H9 (cell line): ENCODE measurements around the gene ASPM. TPM values are rescaled to one million over a fixed set of nuclear protein-coding genes. Genes with fewer than 3 reads are reported as not detected.

ENCODE experiments used
- DNase-seq: peaks from one replicate; pipeline ENCODE4 v3.0.0-alpha.2; 2017
- H2AFZ ChIP-seq: one replicate; pipeline ENCODE4 v1.6.1; 2013; ENCODE audit warnings: mild to moderate bottlenecking, low read length, control low read depth, moderate library complexity
- H2AK5ac ChIP-seq: 2 replicates; pipeline ENCODE4 v1.6.1; 2013; ENCODE audit warnings: low read length, control low read depth, mixed read lengths; ENCODE audit not compliant: insufficient read length
- H2BK120ac ChIP-seq: one replicate; pipeline ENCODE4 v1.6.1; 2013; ENCODE audit warnings: low read depth, mild to moderate bottlenecking, low read length, control low read depth, inconsistent platforms; ENCODE audit not compliant: poor library complexity, severe bottlenecking
- H2BK12ac ChIP-seq: 2 replicates; pipeline ENCODE4 v1.6.1; 2013; ENCODE audit warnings: low read length, control low read depth, mixed read lengths, low read depth; ENCODE audit not compliant: insufficient read length
- H2BK15ac ChIP-seq: 2 replicates; pipeline ENCODE4 v1.6.1; 2013; ENCODE audit warnings: low read depth, low read length, control low read depth
- H2BK20ac ChIP-seq: one replicate; pipeline ENCODE4 v1.6.1; 2013; ENCODE audit warnings: low read depth, mild to moderate bottlenecking, low read length, control low read depth, inconsistent platforms; ENCODE audit not compliant: poor library complexity, severe bottlenecking
- H2BK5ac ChIP-seq: 2 replicates; pipeline ENCODE4 v1.6.1; 2013; ENCODE audit warnings: low read length, control low read depth, mixed read lengths; ENCODE audit not compliant: insufficient read length
- H3K14ac ChIP-seq: 2 replicates; pipeline ENCODE4 v1.6.1; 2013; ENCODE audit warnings: low read length, control low read depth; ENCODE audit not compliant: insufficient read depth
- H3K18ac ChIP-seq: 2 replicates; pipeline ENCODE4 v1.6.1; 2013; ENCODE audit warnings: low read depth, mild to moderate bottlenecking, mixed read lengths, low read length, control low read depth; ENCODE audit not compliant: insufficient read length
- H3K23ac ChIP-seq: 2 replicates; pipeline ENCODE4 v1.6.1; 2013; ENCODE audit warnings: low read length, control low read depth, mixed read lengths, low read depth; ENCODE audit not compliant: insufficient read length
- H3K23me2 ChIP-seq: 2 replicates; pipeline ENCODE4 v1.6.1; 2013; ENCODE audit warnings: low read depth, mild to moderate bottlenecking, mixed read lengths, low read length, control low read depth; ENCODE audit not compliant: insufficient read length, poor library complexity, severe bottlenecking
- H3K27ac ChIP-seq: 2 replicates; pipeline ENCODE4 v1.5.1; 2013; ENCODE audit warnings: low read length, control low read depth, mixed read lengths, low read depth; ENCODE audit not compliant: insufficient read length
- H3K27me3 ChIP-seq: 2 replicates; pipeline ENCODE4 v1.6.1; 2013; ENCODE audit warnings: low read length, control low read depth, inconsistent platforms; ENCODE audit not compliant: insufficient read depth
- H3K4ac ChIP-seq: 2 replicates; pipeline ENCODE4 v1.6.1; 2013; ENCODE audit warnings: low read depth, mild to moderate bottlenecking, control low read depth, inconsistent platforms, low read length, moderate library complexity
- H3K4me1 ChIP-seq: 2 replicates; pipeline ENCODE4 v1.6.1; 2013; ENCODE audit warnings: low read length, control low read depth, inconsistent platforms; ENCODE audit not compliant: insufficient read depth
- H3K4me2 ChIP-seq: 2 replicates; pipeline ENCODE4 v1.6.1; 2013; ENCODE audit warnings: low read length, control low read depth, mixed read lengths; ENCODE audit not compliant: insufficient read length, insufficient read depth
- H3K56ac ChIP-seq: 2 replicates; pipeline ENCODE4 v1.6.1; 2013; ENCODE audit warnings: low read depth, mild to moderate bottlenecking, mixed read lengths, low read length, control low read depth; ENCODE audit not compliant: insufficient read length
- H3K79me1 ChIP-seq: 2 replicates; pipeline ENCODE4 v1.6.1; 2013; ENCODE audit warnings: low read depth, mild to moderate bottlenecking, moderate library complexity, low read length, control low read depth, inconsistent platforms; ENCODE audit not compliant: insufficient read depth, poor library complexity, severe bottlenecking
- H3K79me2 ChIP-seq: 2 replicates; pipeline ENCODE4 v1.6.1; 2013; ENCODE audit warnings: low read length, control low read depth, inconsistent platforms; ENCODE audit not compliant: insufficient read depth
- H3K9ac ChIP-seq: 2 replicates; pipeline ENCODE4 v1.6.1; 2013; ENCODE audit warnings: low read length, control low read depth, mixed read lengths; ENCODE audit not compliant: insufficient read length; ENCODE audit errors: extremely low read depth
- H3K9me3 ChIP-seq: one replicate; pipeline ENCODE4 v1.6.1; 2013; ENCODE audit warnings: low read depth, low read length, inconsistent platforms; ENCODE audit not compliant: control insufficient read depth
- H3T11ph ChIP-seq: one replicate; pipeline ENCODE4 v1.6.1; 2013; ENCODE audit warnings: mild to moderate bottlenecking, low read length, control low read depth, inconsistent platforms
- H4K20me1 ChIP-seq: one replicate; pipeline ENCODE4 v1.6.1; 2013; ENCODE audit not compliant: control insufficient read depth, insufficient read length, insufficient read depth
- H4K5ac ChIP-seq: 2 replicates; pipeline ENCODE4 v1.6.1; 2013; ENCODE audit warnings: low read depth, mild to moderate bottlenecking, mixed read lengths, low read length, control low read depth; ENCODE audit not compliant: insufficient read length
- H4K8ac ChIP-seq: replicated peaks from 2 replicates; pipeline ENCODE4 v1.6.1; 2013; ENCODE audit warnings: low read length, control low read depth, mixed read lengths, low read depth; ENCODE audit not compliant: insufficient read length
- H4K91ac ChIP-seq: 2 replicates; pipeline ENCODE4 v1.6.1; 2013; ENCODE audit warnings: low read depth, mild to moderate bottlenecking, moderate library complexity, mixed read lengths, low read length, control low read depth; ENCODE audit not compliant: insufficient read length
- H3K27ac Mint-ChIP-seq, 3 experiments: 2 replicates in 2 of 3; 3 replicates in 1 of 3; pipeline ENCODE4 v1.8.0; 2020 to 2021; ENCODE audit warnings: mixed read lengths in 3 of 3, mild to moderate bottlenecking in 1 of 3, moderate library complexity in 1 of 3
- H3K27me3 Mint-ChIP-seq: 2 replicates; pipeline ENCODE4 v1.8.0; 2021; ENCODE audit warnings: low read depth, mild to moderate bottlenecking, moderate library complexity, mixed read lengths
- H3K36me3 Mint-ChIP-seq, 3 experiments: 2 replicates in 2 of 3; 3 replicates in 1 of 3; pipeline ENCODE4 v1.8.0; 2020 to 2021; ENCODE audit warnings: low read depth in 3 of 3, mixed read lengths in 3 of 3; ENCODE audit not compliant: insufficient read depth in 1 of 3
- H3K4me1 Mint-ChIP-seq, 2 experiments: 2 replicates each; pipeline ENCODE4 v1.8.0; 2020; ENCODE audit warnings: mixed read lengths in 2 of 2
- H3K4me3 Mint-ChIP-seq, 2 experiments: 2 replicates in 1 of 2; 3 replicates in 1 of 2; pipeline ENCODE4 v1.8.0; 2020 to 2021; ENCODE audit warnings: mild to moderate bottlenecking in 2 of 2, mixed read lengths in 2 of 2, moderate library complexity in 1 of 2
- H3K9me3 Mint-ChIP-seq, 2 experiments: 2 replicates in 1 of 2; 3 replicates in 1 of 2; pipeline ENCODE4 v1.8.0; 2020; ENCODE audit warnings: mild to moderate bottlenecking in 2 of 2, mixed read lengths in 2 of 2, moderate library complexity in 1 of 2
- CTCF ChIP-seq: fragments of 200-600 bp; sonication (generic); conservative IDR thresholded peaks from 3 replicates; pipeline ENCODE4 v1.8.0; 2021; ENCODE audit warnings: antibody characterized with exemption, mild to moderate bottlenecking
- WGBS: extraction: QIAGEN DNeasy Blood & Tissue Kit; methylation state at CpG from one replicate; pipeline ENCODE4 v1.1.7; 2013; ENCODE audit warnings: missing lambda C conversion rate, low lambda C conversion rate, mixed read lengths; ENCODE audit not compliant: insufficient read length; ENCODE audit errors: extremely low coverage; 5-methylcytosine and 5-hydroxymethylcytosine counted together
- total RNA-seq: library from RNA; stranded (reverse); gene quantifications from 2 replicates; pipeline ENCODE4 v1.2.1, GENCODE V29; 2021

Gene ASPM
- total RNA-seq, 1 experiment from 2014 or later, result 34.9 TPM

- DNase-seq, result no peak
- Mint-ChIP-seq H3K9me3 (peaks cover 2 to 6% of the 10 kb centered on the region in 2 experiments; a peak in 3 of 5 replicates), H3K4me3 (no peak overlapping the region), H3K27me3 (no peaks in the 10 kb centered on the region), H3K4me1 (no peaks in the 10 kb centered on the region), H3K36me3 (peaks cover 0 to 1% (median 0%) of the 10 kb centered on the region in 3 experiments; a peak in 2 of 7 replicates), H3K27ac (no peak overlapping the region)
- no peak overlapping the region for H3K23ac ChIP-seq
- H2BK5ac ChIP-seq, result no peak overlapping the region
- no peak overlapping the region for H2BK120ac ChIP-seq
- no peaks in the 10 kb centered on the region for H3K9me3 ChIP-seq
- no peak overlapping the region for H4K91ac ChIP-seq
- H3K27me3 ChIP-seq, result no peaks in the 10 kb centered on the region
- H3K14ac ChIP-seq, result no peak overlapping the region
- no peak overlapping the region for H3K27ac ChIP-seq
- H3K4ac ChIP-seq, result no peak overlapping the region
- no peak overlapping the region for H2BK20ac ChIP-seq
- H3K56ac ChIP-seq, result no peak overlapping the region
- no peaks in the 10 kb centered on the region for H4K20me1 ChIP-seq
- no peak overlapping the region for H2BK15ac ChIP-seq
- no peak overlapping the region for H2AK5ac ChIP-seq
- no peak overlapping the region for H4K8ac ChIP-seq
- H3K23me2 ChIP-seq, result no peaks in the 10 kb centered on the region
- H3K4me1 ChIP-seq, result no peaks in the 10 kb centered on the region
- H3T11ph ChIP-seq, result no peak overlapping the region
- no peaks in the 10 kb centered on the region for H3K79me1 ChIP-seq
- no peaks in the 10 kb centered on the region for H3K79me2 ChIP-seq
- no peak overlapping the region for H2AFZ ChIP-seq
- WGBS, result no CpG with 5 or more reads among the region's 1 CpG
- H2BK12ac ChIP-seq, result no peak overlapping the region
- no peak overlapping the region for H3K4me2 ChIP-seq
- no peak for TF ChIP-seq CTCF
- H4K5ac ChIP-seq, result no peak overlapping the region
- H3K9ac ChIP-seq, result no peak overlapping the region
- no peak overlapping the region for H3K18ac ChIP-seq
These were observed 80.2 kb downstream of the ASPM start for GRCh38 chr1:197066277-197066676.
